Measurements from ENCODE around the gene PRKCZ.
"Not testable (repeated sequence)": the region's sequence is repeated elsewhere in the genome, so short reads cannot be mapped to it uniquely, and the experiment has no call there.

PRKCZ gene

DNA sequence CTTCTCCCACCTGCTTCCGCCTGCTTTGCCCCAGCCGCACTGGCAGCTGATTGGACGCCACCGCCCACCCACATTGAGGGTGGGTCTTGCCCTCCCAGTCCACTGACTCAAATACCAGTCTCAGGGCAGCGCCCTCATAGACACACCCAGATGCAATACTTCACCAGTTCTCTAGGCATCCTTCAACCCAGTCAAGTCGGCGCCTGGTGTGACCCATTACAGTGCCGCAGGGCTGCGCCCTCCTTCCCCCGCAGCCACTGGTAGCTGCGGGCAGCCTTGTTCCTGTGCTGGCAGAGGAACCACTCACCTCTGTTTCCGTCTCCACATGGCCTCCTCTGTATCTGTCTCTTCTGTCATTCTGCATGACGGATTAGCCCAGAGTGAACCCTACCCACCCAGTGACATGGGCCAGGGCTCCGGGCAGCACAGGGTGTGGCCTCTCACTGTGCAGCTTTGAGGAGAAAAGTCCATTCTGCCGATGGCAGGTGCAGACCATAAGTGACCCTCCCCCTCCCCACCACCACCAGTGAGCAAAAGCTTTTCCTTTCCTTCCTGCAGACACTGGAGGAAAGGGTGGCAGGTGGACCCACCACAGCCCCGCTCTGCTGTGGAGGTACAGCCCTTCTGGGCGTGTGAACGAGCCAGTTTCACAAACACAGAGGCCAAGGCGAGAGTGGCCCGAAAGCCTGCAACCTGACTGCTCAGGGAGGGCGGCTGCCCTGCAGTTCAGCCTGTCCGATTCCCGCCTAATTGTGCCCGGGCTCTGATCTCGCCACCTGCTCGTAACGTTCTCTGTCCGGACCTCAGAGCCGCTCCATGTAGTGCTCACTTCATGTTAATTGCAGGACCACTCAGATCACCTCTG is 87.3 kb downstream of the PRKCZ start:
- DNase-seq: no peak

DNA sequence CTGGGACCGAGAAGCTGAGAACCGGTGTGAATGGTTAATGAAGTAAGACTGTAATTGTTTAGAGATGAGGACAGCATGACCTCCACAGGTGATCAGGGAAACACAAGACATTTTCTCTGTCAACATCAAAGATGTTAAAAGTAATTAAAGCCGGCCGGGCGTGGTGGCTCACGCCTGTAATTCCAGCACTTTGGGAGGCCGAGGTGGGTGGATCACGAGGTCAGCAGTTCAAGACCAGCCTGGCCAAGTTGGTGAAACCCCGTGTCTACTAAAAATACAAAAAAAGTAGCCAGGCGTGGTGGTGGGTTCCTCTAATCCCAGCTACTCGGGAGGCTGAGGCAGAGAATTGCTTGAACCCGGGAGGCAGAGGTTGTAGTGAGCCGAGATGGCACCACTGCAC is 88.9 kb downstream of the PRKCZ start:
- not testable (repeated sequence) for DNase-seq

DNA sequence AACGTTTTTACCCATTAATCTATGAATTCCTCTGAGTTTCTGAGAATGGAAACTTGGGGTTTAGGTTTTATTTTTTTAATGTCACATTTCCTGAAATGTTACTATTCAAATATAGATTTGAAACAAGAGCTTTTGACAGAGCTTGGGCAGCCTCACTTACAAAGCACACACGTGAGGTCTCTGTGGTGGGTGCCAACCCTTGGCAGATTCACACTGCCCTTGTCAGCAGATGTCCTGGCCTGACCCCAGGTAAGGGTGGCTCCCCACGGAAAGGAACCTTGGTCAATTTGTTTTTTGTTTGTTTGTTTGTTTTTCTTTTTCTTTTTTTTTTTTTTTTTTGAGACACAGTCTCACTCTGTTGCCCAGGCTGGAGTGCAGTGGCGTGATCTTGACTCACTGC is 90.8 kb downstream of the PRKCZ start:
- DNase-seq: no peak

DNA sequence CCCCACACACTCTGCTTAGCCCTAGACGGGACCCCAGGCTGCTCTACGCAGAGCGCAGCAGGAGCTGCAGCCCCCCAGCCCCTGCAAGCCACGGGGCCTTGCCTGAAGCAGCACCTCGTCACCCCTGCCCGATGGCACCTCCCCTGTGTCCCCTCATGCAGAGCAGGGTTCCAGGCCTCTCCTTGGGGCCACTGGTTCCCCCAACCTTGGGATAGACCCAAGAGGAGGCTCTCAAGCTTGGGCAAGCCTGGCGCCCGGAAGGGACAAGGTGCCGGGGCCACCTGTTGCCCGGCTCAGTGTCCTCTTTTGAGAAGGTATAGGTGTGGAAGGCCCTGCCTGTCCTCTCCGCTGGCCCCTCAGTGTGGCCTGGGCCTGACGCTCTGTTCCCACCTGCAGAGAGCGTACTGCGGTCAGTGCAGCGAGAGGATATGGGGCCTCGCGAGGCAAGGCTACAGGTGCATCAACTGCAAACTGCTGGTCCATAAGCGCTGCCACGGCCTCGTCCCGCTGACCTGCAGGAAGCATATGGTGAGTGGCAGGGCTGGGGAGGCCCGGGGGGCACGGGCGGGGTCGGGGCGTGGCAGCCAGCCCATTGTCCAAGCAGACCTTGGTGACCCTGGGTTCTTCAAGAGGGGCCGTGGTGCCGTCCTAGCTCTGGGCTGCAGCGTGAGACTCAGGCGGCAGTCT is 93.7 kb downstream of the PRKCZ start:
- no peak for DNase-seq

DNA sequence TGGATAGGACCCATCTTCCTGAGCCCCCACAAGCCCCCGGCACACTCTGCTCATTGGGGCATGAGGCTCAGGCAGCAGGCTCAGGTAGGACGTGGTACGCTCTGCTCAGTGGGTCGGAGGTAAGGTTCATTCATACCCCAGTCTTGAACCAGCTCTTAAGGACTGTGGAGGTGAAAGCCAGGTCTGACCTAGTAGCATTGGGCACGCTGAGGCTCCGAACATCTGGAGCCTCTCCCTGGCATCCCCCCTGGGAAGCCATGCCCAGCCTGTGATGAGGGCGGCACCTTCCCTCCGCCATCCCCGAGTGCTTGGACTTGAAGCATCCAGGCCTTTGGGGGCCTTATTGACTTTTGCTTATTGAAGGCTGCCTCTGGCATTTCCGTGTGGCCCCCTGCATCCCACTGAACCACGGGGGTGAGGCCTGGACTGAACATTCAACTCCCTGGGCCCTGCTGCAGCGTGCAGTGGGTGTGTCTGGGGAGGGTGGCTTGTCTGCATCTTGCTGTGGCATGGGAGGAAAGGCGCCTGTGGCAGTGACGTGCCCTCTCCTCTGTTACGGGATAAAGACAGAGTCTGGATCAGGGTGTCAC is 94.4 kb downstream of the PRKCZ start:
- DNase-seq: no peak

DNA sequence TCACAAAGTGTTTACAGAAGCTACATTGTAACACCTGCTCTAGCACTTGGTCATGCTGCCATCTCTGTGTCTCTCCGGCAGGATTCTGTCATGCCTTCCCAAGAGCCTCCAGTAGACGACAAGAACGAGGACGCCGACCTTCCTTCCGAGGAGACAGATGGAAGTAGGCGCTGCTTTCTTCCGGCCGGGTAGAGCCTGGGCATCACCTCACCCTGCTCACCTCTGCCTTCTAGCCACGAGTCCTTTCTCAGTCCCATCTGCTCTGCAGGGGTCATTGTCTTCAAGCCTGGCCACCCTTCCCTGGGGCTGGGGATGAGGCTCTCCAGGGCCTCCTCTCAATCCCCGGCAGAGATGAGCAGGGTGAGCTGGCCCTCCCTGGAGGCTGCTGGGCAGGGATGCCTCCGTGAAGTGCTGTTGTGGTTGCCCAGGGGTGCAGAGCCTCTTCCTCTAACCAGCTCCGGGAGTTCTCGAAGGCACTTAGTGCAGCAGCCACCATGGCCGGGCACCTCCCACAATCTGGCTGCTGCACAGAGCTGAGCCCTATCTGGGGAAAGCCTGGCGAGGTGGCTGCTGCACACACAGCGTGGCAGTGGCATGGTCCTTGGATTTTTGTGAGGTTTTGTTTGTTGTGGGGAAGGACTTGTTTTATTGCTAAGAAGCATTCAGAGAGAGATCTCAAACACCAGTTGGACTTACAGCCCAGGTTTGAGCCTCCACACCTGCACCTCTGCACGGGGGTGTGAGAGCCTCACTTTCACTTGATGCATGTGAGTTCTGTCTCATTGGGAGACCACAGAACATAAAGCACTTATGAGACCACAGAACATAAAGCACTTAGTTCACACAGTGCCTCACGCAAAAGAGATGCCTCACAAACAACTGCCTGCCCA is 96.0 kb downstream of the PRKCZ start:
- DNase-seq: no peak

DNA sequence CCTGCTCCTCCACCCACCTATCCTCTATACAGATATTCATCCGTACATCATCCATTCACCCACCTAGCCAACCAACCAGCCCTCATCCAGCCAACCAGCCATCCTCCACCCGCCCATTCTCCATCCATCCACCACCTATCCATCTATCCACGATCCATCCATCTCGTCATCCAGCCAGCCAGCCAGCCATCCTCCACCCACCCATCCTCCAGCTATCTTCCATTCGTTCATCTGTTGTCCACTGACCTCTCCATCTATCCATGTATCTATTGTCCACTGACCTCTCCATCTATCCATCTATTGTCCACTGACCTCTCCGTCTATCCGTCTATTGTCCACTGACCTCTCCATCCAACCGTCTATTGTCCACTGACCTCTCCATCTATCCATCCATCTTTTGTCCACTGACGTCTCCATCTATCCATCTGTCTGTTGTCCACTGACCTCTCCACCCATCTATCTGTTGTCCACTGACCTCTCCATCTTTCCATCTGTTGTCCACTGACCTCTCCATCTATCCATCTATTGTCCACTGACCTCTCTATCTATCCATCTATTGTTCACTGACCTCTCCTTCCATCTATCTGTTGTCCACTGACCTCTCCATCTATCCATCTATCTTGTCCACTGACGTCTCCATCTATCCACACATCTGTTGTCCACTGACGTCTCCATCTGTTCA is 96.8 kb downstream of the PRKCZ start:
- DNase-seq: no peak

DNA sequence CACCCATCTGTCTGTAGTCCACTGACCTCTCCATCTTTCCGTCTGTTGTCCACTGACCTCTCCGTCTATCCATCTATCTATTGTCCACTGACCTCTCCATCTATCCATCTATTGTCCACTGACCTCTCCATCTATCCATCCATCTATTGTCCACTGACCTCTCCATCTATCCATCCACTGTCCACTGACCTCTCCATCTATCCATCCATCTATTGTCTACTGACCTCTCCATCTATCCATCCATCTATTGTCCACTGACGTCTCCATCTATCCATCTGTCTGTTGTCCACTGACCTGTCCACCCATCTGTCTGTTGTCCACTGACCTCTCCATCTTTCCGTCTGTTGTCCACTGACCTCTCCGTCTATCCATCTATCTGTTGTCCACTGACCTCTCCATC is 97.7 kb downstream of the PRKCZ start:
- DNase-seq: not testable (repeated sequence)

DNA sequence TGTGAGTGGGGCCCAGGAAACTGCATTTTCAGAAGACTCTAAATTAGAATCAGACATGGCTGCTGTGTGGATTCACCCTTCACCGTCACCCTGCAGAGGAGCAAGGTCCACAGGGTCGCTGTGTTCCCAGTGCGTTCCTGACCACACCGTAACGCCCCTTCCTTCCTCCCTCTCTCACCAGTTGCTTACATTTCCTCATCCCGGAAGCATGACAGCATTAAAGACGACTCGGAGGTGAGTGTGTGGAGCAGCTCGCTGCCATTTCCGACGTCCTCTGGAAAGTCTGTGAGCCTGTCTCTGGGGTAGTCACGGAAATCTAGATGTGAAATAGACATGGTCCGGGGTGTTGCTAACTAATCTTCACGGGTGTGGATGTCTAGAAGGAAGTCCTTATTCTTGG is 98.5 kb downstream of the PRKCZ start:
- DNase-seq: peak; percentile 64

DNA sequence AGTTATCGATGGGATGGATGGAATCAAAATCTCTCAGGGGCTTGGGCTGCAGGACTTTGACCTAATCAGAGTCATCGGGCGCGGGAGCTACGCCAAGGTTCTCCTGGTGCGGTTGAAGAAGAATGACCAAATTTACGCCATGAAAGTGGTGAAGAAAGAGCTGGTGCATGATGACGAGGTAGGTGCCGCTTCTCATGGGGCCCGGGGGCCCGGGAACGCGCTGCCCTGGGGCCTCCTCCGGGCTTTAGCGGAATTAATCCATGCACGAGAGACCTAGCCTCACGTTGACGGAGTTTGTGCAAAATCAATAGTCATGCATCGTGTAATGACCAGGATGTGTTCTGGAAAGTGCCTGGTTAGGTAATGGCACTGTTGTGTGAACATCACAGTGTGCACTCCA is 100.6 kb downstream of the PRKCZ start:
- no peak for DNase-seq

DNA sequence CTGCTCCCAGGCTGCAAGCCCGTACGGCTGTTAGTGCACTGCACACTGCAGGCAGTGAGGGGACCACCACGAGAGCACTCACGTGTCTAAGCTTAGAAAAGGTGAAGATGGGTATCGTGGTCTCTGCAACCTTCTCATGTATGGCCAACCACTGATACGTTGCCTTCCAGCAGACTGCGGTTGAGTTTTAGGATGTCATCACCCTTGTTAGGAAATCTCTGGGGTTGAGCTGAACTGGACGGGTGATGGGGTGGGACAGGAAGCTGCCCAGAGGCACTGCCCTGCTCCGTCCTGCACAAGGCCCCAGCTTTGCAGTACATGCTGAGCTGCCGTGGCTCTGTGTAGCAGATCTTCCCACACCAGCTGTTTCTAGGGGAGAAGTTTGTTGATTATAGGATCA is 101.0 kb downstream of the PRKCZ start:
- DNase-seq: no peak

DNA sequence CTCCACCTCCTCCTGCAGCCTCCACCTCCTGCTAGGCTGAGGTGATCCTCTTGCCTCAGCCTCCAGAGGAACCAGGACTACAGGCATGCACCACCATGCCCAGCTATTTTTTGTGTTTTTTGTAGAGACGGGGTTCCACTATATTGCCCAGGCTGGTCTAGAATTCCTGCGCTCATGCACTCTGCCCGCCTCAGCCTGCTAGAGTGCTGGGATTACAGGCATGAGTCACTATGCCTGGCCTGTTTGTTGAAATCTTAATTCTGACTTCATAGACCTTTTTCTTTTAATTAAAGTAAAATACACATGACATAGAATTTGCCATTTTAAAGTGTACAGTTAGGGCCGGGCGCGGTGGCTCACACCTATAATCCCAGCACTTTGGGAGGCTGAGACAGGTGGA is 101.7 kb downstream of the PRKCZ start:
- DNase-seq: no peak

DNA sequence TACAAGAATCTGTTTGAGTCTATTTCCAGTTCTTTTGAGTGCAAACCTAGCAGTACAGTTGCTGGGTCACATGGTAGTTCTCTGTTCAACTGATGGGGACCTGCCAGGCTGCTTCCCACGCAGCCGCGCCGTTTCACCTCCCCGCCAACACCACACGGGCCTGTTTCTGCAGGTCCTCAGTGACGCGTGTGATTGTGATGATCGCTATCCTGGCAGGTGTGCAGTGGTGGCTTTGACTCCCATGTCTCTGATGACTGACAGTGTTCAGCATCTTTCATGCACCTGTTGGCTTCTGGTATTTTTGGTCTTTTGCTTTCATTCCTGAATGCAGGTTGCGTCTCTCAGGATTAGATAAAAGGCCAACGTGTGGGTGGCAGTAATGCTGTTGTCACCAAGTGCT is 102.7 kb downstream of the PRKCZ start:
- DNase-seq: no peak

DNA sequence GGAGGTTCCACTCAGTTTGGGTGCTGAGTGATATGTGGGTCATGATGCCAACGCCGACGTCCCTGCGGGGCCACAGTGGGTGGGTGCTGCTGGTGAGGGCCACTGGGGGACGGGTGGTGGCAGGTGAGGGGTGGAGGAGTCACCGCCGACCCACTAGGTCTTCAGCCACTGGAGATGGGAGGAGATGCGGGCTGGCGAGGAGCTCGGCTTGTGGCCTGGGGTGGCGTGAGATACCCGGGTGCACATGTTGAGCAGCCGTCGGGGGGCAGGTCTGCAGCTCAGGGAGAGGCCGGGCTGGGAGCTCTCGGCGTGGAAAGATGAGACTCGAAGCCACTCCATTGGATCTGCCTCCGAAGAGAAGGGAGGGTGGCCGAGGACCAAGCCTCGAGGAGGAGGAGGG is 103.8 kb downstream of the PRKCZ start:
- DNase-seq: no peak

DNA sequence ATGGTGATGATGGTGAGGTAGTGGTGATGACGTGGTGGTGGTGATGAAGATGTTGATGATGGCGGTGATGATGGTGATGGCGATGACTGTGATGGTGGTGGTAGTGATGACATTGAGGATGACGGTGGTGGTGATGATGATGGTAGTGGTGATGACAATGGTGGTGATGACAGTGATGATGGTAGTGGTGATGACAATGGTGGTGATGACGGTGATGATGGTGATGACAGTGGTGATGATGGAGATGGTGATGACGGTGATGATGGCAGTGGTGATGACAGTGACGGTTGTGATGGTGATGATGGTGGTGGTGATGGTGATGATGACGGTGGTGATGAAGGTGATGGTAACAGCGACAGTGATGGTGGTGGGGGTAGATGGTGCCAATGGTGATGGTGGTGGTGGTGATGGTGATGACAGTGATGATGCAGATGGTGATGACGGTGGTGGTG is 105.0 kb downstream of the PRKCZ start:
- DNase-seq: no peak

DNA sequence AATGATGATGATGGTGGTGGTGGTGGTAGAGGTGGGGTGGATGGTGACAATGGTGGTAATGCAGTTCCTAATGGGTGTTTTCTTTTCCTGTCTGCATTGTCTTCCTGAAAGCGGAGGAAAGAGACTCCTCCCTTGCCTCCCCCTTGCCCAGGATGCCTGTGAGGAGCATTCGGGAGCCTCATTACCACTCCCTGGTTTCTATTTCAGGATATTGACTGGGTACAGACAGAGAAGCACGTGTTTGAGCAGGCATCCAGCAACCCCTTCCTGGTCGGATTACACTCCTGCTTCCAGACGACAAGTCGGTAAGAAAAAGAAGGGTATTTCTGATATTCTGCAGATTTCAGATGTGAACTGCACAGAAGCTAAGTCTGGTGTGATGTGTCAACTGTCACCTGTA is 105.6 kb downstream of the PRKCZ start:
- DNase-seq: no peak

DNA sequence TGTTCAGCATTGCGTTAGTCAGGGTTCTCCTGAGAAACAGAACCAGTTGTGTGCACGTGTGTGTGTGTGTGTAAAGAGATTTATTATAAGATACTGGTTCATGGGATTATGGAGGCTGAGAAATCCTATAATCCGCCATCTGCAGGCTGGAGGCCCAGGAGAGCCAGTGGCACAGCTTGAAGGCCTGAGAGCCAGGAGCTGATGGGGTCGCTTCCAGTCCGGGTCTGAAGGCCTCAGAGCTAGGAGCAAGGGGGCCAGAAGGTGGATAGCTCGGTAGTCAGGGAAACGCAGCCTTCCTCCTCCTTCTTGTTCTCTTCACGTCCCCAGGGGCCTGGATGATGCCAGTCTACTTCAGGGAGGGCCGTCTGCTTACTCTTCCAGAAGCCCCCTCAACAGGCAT is 106.7 kb downstream of the PRKCZ start:
- no peak for DNase-seq

DNA sequence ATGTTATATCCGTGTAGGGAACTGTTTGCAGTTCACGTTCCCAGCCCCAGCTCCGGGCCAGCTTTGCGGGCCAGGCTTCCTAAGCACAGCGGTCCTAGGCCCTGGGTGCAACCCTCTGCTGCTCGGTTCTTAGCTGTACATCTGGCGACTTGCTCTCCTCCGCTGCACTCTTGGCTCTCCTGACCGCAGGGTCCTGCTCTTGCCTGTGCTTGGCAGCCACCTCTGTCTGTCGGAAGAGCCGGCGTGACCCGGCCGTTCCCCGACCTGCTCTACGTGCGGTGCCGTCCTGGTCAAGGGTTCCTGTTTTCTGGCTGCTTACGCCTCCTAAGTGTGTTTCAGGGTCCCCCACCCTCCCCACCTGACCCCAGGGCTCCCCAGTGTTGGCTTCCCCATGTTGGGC is 107.6 kb downstream of the PRKCZ start:
- DNase-seq: no peak

DNA sequence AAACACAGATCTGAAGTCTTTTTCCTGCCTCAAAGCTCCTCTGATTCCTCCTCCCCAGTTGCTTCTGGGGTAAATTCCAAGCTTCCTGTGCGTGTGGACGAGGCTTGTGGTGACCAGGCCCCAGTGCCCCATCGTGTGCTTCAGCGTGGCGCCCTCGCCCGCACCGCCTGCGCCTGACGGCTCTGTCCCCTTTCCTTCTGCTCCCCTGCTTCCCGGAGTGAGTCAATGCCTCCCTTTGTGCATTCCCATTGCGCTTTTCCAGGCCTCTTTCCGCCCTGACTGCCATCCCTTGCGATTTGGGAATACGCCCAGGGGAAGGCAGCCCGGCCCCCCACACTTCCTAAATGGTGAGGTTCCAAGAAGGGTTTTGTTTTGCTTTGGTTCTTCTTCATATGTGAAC is 108.1 kb downstream of the PRKCZ start:
- no peak for DNase-seq

DNA sequence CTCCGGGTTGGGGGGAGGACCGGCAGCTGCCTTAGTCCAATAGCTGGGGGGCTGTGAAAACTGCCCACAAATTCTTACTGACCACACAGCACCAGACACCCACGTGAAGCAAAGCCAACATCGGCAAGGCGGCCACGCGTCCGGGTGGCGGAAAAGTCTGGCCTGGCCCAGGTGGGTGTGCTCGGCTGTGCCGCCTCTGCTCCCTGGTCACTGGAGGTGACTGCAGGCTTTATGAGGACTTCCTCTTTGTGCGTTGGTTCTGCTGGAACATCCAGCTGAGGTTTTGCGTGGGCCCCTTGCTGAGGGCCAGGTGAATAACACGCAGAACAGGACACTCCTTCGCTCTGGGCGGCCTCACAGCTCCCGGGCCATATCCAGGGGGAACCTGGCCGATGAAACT is 108.9 kb downstream of the PRKCZ start:
- no peak for DNase-seq

DNA sequence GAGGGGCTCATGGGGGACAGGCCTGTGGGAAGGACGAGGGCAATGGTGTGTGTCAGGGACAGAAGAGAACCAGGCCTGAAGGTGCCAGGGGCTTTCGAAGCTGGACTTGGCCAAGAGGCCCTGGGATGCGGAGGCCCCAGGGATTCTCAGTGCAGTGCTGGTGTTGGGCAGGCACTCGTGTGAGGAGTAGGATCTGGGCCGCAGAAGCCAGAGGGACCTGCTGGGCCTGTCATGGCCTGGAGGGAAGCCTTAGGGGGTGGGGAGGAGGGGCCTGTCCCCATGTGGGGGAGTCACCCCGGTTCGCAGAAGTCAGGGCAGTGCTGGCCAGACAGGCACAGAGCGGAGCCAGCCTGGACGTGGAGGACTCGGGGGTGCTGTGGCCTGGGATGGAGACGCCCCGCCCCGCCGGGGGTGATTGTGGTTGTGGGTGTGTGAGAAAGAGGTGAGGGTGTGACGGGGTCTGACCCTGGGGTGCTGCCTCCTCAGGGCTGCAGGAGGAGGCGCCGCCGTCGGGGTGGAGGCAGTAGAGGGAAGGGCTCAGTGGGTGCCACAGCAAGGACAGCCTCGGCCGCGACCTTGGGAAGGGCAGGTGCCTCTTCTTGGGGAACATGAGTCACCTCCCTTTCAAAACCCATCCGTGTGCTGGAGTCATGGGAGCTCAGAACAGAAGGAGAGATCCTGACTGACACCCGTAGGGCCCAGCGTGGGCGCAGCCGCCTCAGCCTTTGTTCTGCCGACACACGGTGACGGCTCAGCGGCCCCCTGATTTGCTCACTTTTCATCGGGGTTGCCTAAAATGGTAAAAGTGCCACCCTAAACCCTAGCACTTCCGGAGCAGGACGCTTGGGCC is 110.5 kb downstream of the PRKCZ start:
- no peak for DNase-seq

DNA sequence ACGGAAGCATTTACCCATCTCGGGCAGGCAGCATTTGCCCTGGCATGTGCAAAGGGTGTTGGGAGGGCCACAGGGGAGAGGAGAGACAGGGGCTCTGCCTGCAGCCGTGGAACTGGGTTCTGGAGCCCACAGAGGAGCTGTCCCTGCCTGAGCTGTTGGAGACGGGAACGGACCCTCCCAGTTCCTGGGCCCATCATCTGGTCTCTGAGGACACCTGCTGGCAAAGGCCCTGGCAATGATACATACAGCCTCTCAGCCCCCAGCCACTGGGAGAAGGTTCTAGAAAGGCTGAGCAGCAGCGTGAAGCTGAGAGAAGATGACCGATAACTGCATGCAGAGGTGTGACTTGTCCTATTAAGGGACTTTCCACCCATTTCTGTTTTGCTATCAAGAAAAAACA is 113.0 kb downstream of the PRKCZ start:
- DNase-seq: no peak

All from GDM1 (cell line).